HuH-7 (cell line): Measurements from ENCODE around the gene KRTAP5-1.

Experiments
- DNase-seq: peaks from one replicate; pipeline ENCODE4 v3.0.0; 2011; ENCODE audit warnings: low spot score

KRTAP5-1 gene

DNA sequence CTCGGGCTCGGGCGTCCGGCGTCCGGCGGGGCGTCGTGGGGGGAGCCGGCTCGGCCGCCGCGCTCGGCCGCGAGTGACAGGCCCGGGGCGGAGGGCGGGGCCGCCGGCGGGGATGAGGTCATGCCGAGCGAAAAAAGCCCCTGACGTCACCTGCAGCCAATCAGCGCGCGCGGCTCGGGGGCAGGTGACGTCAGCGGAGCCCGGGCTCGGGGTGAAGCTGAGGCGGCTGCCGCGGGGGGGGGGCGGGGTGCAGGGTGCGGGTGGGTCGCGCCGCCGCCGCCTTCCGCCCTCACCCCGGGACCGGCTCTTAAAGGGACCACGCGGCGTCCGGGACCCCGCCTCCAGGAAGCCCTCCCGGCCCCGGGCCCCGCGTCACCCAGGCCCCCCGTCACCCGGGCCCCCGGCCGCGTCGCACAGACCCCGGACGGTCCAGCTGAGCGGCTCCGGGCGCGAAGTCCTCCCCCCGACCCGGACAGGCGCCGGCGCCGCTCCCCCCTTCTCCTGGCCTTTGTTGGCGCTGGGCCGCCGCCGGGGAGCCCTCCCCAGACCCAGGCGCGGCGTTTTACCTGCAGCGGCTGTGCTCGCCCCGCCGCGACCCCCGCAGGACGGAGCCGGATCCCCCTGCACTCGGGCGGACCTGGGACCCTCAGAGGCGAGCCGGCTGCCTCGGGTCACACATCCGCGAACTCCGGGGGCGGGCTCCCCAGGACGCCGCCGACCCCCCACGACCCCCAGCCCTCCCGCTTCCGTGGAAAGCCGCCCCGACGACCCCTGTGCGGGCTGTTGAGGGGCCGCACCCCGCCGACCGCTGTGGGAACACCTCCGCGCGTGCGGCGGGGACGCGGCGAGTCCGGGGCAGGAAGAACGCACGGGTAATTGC is 12.6 kb downstream of the KRTAP5-1 start, which contains the start of gene DUSP8:
Gene DUSP8, minus strand, starts transcription at position 75 of the 880 bp plus-strand sequence. CDS start 6,445 bp downstream, outside the sequence.
- DNase-seq, result peak; percentile 98

GRCh38 chr11:1571760-1572196 is 13.3 kb downstream of the KRTAP5-1 start:
- DNase-seq, result no peak

GRCh38 chr11:1570896-1571759 is 14.0 kb downstream of the KRTAP5-1 start:
- DNase-seq, result no peak

GRCh38 chr11:1570531-1570895 is 14.6 kb downstream of the KRTAP5-1 start:
- DNase-seq, result no peak

DNA sequence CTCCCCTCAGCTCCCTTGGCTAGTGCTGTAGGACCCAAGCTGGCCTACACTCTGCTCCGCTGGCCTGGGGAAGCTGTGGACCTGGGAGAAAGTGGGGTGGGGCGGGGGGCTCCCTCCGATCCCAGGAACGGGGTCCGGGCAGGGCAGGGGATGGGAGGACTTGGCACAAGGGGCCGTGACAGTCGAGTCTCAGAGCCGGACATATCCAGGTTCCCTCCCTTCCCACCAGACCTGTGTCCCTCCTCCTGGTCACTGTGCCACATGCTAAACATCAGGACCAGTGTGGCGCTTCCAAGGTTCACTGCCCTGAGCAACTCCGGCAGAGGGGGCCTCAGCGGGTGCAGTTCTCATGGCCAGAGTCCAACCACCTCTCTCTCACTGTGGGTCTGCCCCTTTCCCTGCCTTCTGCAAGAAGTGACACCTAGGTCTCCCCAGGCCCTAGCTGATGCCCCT is 15.1 kb downstream of the KRTAP5-1 start:
- DNase-seq, result no peak

DNA sequence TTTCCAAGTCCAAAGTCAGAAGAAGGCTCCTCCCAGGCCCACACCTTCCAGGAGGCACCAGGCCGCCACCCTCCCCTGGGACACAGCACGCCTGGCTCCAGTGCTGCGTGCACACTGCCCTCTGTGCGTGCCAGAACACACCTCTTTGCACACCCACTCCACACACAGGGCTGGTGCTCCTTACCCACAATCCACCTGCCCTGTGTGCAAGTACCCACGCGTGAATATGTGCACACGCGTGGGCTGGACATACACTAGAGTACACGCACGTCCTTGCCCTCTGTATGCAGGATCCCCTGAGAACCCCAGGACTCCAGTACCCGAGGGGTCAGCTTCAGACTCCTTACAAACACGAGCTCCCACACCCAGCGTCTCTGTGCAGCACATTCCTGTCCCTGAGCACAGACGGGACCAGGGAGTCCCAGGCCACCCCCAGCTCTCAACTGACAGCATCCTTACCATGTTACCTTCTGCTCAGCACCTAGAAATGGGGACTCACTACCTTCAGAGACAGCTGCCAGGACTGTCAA is 15.8 kb downstream of the KRTAP5-1 start:
- DNase-seq, result no peak

GRCh38 chr11:1568441-1568911 is 16.6 kb downstream of the KRTAP5-1 start:
- no peak for DNase-seq

DNA sequence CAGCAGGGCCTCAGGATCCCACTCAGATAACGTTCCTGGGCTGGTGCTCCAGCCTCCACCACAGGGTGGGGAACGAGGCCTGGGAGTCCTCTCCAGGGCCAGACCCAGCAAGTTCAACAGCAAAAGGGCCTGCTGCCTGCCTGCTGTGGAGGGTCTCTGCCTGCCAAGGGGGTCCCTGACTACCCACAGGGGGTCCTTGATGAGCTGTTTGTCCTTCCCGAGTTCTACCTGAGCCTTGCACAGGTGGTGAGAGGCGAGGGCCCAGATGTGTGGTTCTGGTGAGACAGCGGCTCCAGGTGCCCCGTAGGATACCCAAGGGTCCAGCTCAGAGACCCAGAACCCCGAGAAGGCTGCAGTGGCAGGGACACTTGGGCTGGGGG is 17.4 kb downstream of the KRTAP5-1 start:
- no peak for DNase-seq

DNA sequence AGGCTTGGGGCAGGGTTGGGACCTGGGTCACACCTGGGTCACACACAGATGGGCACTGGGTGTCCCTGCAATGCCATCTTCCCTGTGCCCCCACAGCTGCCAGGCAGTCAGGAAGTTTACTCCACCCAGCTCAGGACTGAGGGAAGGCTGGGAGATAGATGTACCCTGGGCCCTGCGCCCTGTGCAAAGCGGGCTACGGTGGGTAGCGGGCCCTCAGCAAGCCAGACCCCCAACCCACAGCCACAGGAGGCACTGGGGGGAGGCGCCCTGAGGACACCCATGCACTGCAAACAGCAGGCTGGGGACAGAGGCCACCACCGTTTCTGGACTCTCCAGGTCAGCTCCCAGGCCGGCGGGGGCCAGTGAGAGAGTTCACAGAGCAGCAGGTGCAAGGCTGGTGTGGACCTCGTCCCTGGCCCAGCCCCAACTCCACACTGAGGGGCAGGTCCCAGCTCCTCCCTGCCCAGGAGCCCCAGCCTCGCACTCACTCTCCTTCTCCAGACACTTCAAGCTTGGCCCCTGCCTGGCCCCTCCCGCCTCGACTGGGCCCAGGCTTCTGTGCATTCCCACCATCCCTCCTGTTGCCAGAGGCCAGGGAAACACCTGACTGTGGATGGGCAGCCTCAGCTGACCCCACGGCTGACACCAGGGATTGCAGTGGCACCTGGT is 17.9 kb downstream of the KRTAP5-1 start:
- DNase-seq, result no peak

DNA sequence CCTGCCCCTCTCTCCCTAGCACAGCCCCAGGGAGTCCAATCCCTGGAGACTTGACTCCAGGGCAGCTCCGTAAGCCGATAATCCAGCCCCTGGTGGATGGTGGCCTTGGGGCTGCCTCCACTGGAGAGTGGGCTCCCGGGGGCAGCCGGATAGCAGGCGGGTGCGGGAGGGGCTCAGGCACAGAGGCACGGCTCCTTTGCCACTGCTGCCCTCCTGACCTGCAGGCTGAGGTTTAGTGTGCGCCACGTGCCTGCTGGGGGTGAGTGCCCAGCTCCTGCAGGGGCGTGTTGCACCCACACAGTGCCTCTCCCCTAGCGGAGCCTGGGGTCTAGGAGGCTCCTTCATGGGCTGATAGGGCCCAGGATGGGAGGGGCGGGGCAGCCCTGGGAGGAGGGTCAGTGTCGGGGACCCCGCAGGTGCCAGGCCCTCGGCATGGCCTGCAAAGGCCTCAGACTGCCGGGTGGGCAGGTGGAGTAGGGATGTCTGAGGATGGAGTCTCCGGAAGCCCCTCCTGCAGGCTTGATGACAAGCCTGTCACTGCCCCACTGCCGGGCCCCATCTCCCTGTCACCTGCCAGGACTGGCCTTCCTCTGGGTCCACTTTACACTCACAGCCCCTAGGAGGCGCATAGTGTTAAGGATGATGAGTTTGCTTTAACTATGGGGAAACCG is 18.6 kb downstream of the KRTAP5-1 start:
- DNase-seq, result no peak

DNA sequence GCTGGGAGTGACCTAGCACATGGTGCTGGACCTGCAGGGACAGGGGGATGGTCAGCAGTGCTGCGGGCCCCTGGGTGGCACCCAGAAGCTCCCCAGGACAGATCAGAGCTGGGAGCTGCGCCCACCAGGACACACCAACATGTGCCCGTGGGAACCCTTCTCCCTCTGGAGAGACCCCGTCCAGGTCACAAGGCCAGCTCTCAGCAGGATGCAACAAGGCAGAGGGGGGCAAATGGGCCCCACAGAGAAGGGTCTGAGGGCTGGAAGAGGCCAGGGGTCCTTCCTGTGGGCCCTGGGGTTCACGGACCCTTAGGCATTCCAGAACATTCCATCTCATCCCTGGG is 19.2 kb downstream of the KRTAP5-1 start:
- DNase-seq, result no peak

GRCh38 chr11:1565173-1565903 is 19.7 kb downstream of the KRTAP5-1 start:
- no peak for DNase-seq

DNA sequence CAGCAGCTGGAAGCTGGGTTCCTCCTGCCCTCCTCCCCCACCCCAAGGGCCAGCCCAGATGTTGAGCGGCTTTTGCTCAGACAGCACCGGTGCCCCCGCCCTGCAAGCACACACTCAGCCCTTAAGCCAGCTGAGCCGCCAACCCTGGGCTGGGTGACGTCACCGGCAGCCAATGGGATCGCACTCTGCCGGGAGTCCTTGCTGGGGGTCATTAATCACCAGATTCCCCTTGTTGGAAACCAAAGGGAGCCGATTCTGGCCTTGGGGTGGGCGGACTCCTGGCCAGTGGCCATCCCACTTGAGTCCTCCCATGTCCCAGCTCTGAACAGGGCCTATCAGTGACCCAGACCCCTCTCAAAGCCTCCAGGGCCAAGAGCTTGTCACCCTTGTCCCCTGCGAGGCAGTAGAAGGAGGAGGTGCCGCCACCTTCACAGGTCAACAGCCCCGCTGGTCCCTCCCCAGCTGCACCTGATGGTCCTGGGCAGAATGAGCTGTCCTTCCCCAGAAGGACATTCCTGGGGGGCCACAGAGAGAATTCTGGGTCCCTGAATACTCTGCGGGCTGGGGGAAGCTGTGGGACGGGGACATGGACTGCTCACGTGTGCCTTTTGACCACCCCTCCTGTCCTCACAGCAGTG is 20.4 kb downstream of the KRTAP5-1 start:
- no peak for DNase-seq

DNA sequence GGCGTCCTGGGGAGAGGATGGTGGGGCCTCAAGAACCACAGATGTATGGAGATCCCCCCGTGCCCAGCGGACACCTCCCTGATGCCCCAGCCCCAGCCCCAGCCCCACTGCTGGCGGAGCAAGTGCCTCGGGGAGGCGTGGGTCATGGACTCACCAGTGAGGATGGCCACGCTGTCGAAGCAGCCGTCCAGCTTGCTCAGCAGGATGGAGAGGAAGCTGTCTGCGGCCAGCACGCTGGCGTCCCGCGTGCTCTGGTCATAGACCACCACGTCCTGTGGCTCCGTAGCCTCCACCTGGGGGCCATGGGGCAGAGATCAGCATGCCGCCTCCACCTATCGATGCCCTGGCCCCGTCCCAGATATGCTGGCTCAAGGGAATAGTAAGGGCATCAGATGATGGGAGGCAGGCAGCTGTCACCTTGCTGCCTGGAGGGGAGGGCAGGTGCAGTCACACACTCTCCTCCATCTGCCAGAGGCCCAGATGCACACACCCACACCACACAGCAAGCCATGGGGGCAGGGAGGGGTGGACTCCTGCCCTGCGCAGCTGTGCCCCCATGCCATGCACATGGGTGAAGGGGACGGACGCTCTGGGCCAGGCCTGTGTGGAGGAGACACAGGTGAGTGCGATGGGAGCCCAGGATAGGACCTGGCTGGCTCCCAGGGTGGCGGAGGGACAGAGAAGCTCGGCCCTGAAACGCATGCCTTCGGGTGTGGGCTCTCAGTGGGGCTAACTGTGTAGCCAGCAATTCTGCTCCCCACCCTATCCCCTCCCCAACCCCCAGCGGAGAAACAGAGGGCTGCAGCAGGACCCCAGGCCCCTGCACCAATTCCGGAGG is 21.2 kb downstream of the KRTAP5-1 start:
- no peak for DNase-seq

- DNase-seq, result no peak
Measured at GRCh38 chr11:1563149-1563638, 21.9 kb downstream of the KRTAP5-1 start.

DNA sequence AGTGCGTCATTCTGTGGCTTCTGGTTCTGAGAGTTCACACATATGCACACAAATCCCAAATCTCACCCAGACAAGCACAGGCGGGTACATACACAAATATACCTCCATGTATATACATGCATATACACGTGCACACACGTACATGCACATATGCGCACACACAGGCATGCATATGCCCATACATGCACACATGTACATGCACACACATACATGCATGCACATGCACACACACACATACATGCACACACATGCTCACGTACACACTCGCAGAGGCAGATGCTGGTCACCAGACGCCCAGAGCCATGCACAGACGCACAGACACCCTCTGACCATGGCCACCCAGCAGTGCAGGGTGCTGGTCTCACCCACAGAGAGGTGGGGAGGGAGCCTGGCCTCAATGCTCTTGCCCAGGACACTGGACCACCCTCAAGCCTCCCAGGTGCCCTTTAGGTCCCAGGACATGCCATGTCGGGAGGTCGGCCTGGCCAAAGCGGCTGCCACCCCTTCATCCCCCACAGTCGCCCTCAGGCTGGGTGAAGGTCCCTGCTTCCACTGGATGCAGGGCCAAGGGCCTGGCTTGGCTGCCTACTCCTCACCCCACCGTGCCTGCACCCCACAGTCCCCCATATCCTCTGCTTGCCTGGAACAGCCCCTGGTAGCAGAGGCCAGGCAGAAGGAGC is 22.5 kb downstream of the KRTAP5-1 start:
- DNase-seq, result no peak

- no peak for DNase-seq
Measured at GRCh38 chr11:1561955-1562354, 23.1 kb downstream of the KRTAP5-1 start.

- DNase-seq, result no peak
Measured at GRCh38 chr11:1561266-1561665, 23.8 kb downstream of the KRTAP5-1 start.
